GM10266 (cell line): ENCODE data around the gene CFAP97D2.
"Not testable (repeated sequence)": the region's sequence is repeated elsewhere in the genome, so short reads cannot be mapped to it uniquely, and the experiment has no call there.

Source experiments
- DNase-seq: peaks from one replicate; pipeline ENCODE4 v3.0.0; 2012; ENCODE audit errors: extremely low spot score
- CTCF ChIP-seq: IDR thresholded peaks from 2 replicates; pipeline ENCODE4 v1.5.1; 2012; ENCODE audit warnings: mild to moderate bottlenecking, low read depth; ENCODE audit not compliant: control insufficient read depth, insufficient read depth; ENCODE audit errors: missing control alignments

The CFAP97D2 gene

DNA sequence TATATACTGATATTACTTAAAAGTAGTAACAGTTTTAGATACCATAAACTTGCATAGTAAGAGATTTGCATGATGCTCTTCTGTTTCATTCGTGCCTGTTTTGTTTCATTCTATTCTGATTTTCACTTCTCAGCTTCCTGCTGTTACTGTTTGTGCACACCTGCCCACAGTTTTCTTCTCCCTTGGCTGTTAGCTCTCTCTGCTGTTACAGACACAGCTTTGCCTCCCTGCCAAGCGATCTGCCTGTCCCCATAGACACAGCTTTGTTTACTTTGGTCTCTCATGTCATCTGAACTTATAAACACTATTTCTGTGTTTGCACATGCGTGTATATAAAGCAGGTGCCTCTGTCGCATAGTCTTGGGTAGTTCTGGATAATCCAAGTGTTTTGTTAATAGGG lies 80.9 kb downstream of the CFAP97D2 start:
- no peak for DNase-seq
- TF ChIP-seq CTCF = no peak

DNA sequence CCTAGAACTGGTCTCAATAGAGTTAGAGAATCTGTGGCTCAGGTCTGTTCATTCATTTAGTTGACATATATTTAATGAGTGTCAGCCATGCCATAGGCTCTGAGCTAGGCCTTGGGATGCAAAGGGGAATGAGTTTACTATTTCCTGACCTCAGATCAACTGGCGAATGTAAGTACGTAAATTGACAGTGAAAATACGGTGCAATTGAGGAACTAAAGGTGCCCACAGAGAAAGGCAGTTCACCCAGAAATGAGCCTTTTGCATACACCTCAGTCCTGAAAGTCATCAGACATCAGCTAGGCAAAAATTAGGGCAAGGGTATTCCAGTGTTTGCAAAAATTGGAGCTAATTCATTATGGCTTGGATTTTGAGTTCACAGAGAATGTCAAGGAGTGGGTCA lies 81.8 kb downstream of the CFAP97D2 start:
- DNase-seq = no peak
- no peak for TF ChIP-seq CTCF

DNA sequence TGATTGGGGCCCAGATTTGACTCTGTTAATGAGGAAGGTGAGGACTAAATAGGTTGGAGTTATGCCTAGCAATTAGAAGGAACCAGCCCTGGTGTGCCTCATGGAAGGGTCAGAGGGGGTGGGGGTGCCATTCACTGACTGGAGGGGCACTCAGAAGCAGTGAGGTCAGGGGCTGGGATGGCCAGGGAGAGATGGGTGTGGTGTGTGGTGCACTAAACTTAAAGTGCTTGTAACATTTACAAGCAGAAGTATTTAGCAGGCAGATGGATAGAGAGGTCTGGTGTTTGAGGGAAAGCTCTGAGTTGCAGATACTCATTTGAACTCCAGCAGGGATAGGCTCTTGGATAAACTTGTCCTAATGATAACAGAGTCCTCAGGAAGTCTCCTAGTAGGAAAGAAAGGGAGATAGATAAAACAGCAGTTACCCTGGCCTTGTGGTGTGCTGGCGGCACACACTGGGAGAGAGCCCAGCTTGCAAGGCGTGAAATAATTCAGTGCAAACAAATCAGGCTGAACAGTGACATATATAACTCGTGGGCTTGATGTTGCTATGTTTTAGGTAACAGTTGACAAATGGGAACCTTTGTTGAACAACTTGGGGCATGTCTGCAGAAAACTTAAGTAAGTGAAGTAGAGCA lies 82.4 kb downstream of the CFAP97D2 start:
- TF ChIP-seq CTCF = no peak
- DNase-seq = no peak

GRCh38 chr13:114263578-114263977 lies 84.5 kb downstream of the CFAP97D2 start:
- DNase-seq = no peak
- no peak for TF ChIP-seq CTCF

- DNase-seq = not testable (repeated sequence)
Observed at GRCh38 chr13:114264313-114264712, 85.3 kb downstream of the CFAP97D2 start.

- no peak for DNase-seq
- no peak for TF ChIP-seq CTCF
Observed at GRCh38 chr13:114264886-114265611, 86.0 kb downstream of the CFAP97D2 start.

GRCh38 chr13:114266241-114266640 lies 87.2 kb downstream of the CFAP97D2 start:
- TF ChIP-seq CTCF = no peak
- no peak for DNase-seq
